WTC11 (cell line): ENCODE results near the gene SPTBN4. TPM values are rescaled to one million over a fixed set of nuclear protein-coding genes. Genes with fewer than 3 reads are reported as not detected.

Experiments used
- ATAC-seq: fragments of 200-7000 bp; cut with Tn5 transposase; 2 replicates; pipeline ENCODE4 v1.10.0; 2021; ENCODE audit warnings: mild to moderate bottlenecking, moderate library complexity
- CTCF ChIA-PET: fragments of 300-600 bp; sonication (Branson Sonifier 250); formaldehyde crosslinking; loops from one replicate; lab custom pipeline; 2021; ENCODE audit warnings: antibody characterized with exemption; lab: Charles Lee
- POLR2A ChIA-PET: fragments of 350-600 bp; sonication (Branson Sonifier 250); formaldehyde crosslinking; loops from one replicate; lab custom pipeline; 2021; ENCODE audit warnings: antibody characterized with exemption; lab: Charles Lee
- DNase-seq: peaks from one replicate; pipeline ENCODE4 v3.0.0; 2021; ENCODE audit warnings: low spot score
- H3K27ac Mint-ChIP-seq: 2 replicates; pipeline ENCODE4 v1.8.0; 2021; ENCODE audit warnings: mixed read lengths
- H3K27me3 Mint-ChIP-seq: 2 replicates; pipeline ENCODE4 v1.8.0; 2021; ENCODE audit warnings: low read depth, mild to moderate bottlenecking, moderate library complexity, mixed read lengths
- H3K36me3 Mint-ChIP-seq: 2 replicates; pipeline ENCODE4 v1.8.0; 2021; ENCODE audit warnings: mixed read lengths
- H3K4me1 Mint-ChIP-seq: 2 replicates; pipeline ENCODE4 v1.8.0; 2022; ENCODE audit warnings: mixed read lengths
- H3K4me3 Mint-ChIP-seq: 2 replicates; pipeline ENCODE4 v1.8.0; 2021; ENCODE audit warnings: mild to moderate bottlenecking, moderate library complexity, mixed read lengths
- H3K9me3 Mint-ChIP-seq: 2 replicates; pipeline ENCODE4 v1.8.0; 2021; ENCODE audit warnings: mixed read lengths
- CREB1 ChIP-seq: sonication (generic); formaldehyde crosslinking; IDR thresholded peaks from 2 replicates; pipeline ENCODE4 v1.8.0; 2023; ENCODE audit warnings: mild to moderate bottlenecking, missing genetic modification reagents
- CREM ChIP-seq: sonication (generic); formaldehyde crosslinking; IDR thresholded peaks from 2 replicates; pipeline ENCODE4 v1.8.1; 2022; ENCODE audit warnings: mild to moderate bottlenecking, missing genetic modification reagents, moderate library complexity
- FOXK1 ChIP-seq: sonication (generic); formaldehyde crosslinking; IDR thresholded peaks from 2 replicates; pipeline ENCODE4 v1.8.0; 2022; ENCODE audit warnings: mild to moderate bottlenecking, moderate library complexity, missing genetic modification reagents
- FOXP4 ChIP-seq: sonication (generic); formaldehyde crosslinking; IDR thresholded peaks from 2 replicates; pipeline ENCODE4 v1.8.0; 2022; ENCODE audit warnings: mild to moderate bottlenecking, missing genetic modification reagents
- GTF2I ChIP-seq: fragments of 250-450 bp; sonication (Bioruptor Pico); conservative IDR thresholded peaks from 2 replicates; pipeline ENCODE4 v1.4.0; 2021; ENCODE audit warnings: mild to moderate bottlenecking
- IRF1 ChIP-seq: sonication (generic); formaldehyde crosslinking; IDR thresholded peaks from 2 replicates; pipeline ENCODE4 v1.8.0; 2023; ENCODE audit warnings: missing genetic modification reagents
- IRF2 ChIP-seq: sonication (generic); formaldehyde crosslinking; IDR thresholded peaks from 2 replicates; pipeline ENCODE4 v1.8.0; 2022; ENCODE audit warnings: low read depth, missing genetic modification reagents, borderline replicate concordance
- SMAD3 ChIP-seq: sonication (generic); formaldehyde crosslinking; IDR thresholded peaks from 2 replicates; pipeline ENCODE4 v1.8.0; 2022; ENCODE audit warnings: missing genetic modification reagents, mild to moderate bottlenecking, borderline replicate concordance
- SOX15 ChIP-seq: fragments of 250-450 bp; sonication (Bioruptor Pico); IDR thresholded peaks from 2 replicates; pipeline ENCODE4 v1.9.0; 2021; ENCODE audit warnings: mild to moderate bottlenecking
- SP1 ChIP-seq: sonication (generic); formaldehyde crosslinking; conservative IDR thresholded peaks from 2 replicates; pipeline ENCODE4 v1.8.1; 2022; ENCODE audit warnings: missing genetic modification reagents
- ZNF121 ChIP-seq: sonication (generic); formaldehyde crosslinking; IDR thresholded peaks from 2 replicates; pipeline ENCODE4 v1.8.0; 2023; ENCODE audit warnings: missing genetic modification reagents
- ZNF138 ChIP-seq: sonication (generic); formaldehyde crosslinking; conservative IDR thresholded peaks from 2 replicates; pipeline ENCODE4 v1.8.1; 2022; ENCODE audit warnings: mild to moderate bottlenecking, moderate library complexity, missing genetic modification reagents
- ZNF281 ChIP-seq: sonication (generic); formaldehyde crosslinking; IDR thresholded peaks from 2 replicates; pipeline ENCODE4 v1.8.0; 2023; ENCODE audit warnings: mild to moderate bottlenecking, missing genetic modification reagents
- ZNF317 ChIP-seq: sonication (generic); formaldehyde crosslinking; IDR thresholded peaks from 2 replicates; pipeline ENCODE4 v1.8.1; 2023; ENCODE audit warnings: low read depth, mild to moderate bottlenecking, moderate library complexity, missing genetic modification reagents, borderline replicate concordance
- ZNF396 ChIP-seq: fragments of 250-450 bp; sonication (Bioruptor Pico); IDR thresholded peaks from 2 replicates; pipeline ENCODE4 v1.8.0; 2021; ENCODE audit warnings: mild to moderate bottlenecking, moderate library complexity, borderline replicate concordance
- ZNF532 ChIP-seq: fragments of 250-450 bp; sonication (Bioruptor Pico); IDR thresholded peaks from 2 replicates; pipeline ENCODE4 v1.9.0; 2021; ENCODE audit warnings: mild to moderate bottlenecking, borderline replicate concordance
- ZNF671 ChIP-seq: fragments of 250-450 bp; sonication (Bioruptor Pico); IDR thresholded peaks from 2 replicates; pipeline ENCODE4 v1.8.0; 2021; ENCODE audit warnings: mild to moderate bottlenecking
- total RNA-seq: library from RNA; stranded (reverse); gene quantifications from 3 replicates; pipeline ENCODE4 v1.2.3, GENCODE V29; 2021

SPTBN4 gene
- total RNA-seq, 1 experiment from 2014 or later = 2.8 TPM

- H3K27me3 Mint-ChIP-seq = peaks cover 35% of the 10 kb centered on the region
- no peak overlapping the region for H3K27ac Mint-ChIP-seq
- CTCF ChIA-PET = interaction anchor here (0.6 to 2.9 kb wide), 24 partner anchors 9 to 224 kb away, joined by 3 to 25 read pairs (median 4); partner anchors contain the start of genes LTBP4 and PRX
- POLR2A ChIA-PET = interaction anchor here (0.6 kb wide), 1 partner anchor 9 kb away, joined by 3 read pairs; no protein-coding TSS in a partner anchor
- H3K4me1 Mint-ChIP-seq = peaks cover 16% of the 10 kb centered on the region
- H3K36me3 Mint-ChIP-seq = no peaks in the 10 kb centered on the region
- TF ChIP-seq ZNF317 = no peak
- TF ChIP-seq FOXK1 (CRISPR knock-in tag) = 0 out of 2 replicates have a peak, but pooled peaks have one; percentile 24
- no peak for TF ChIP-seq ZNF532
- no peak for TF ChIP-seq ZNF121 (CRISPR knock-in tag)
- TF ChIP-seq FOXP4 (CRISPR knock-in tag) = 0 out of 2 replicates have a peak, but pooled peaks have one; percentile 60
- TF ChIP-seq ZNF281 = no peak
- TF ChIP-seq ZNF671 = 0 out of 2 replicates have a peak, but pooled peaks have one; percentile 48
- TF ChIP-seq SP1 (CRISPR knock-in tag) = peak; percentile 68; the same call in 1 of the 2 replicates
- no peak for TF ChIP-seq IRF1 (CRISPR knock-in tag)
- peak; percentile 62 for ATAC-seq
- H3K4me3 Mint-ChIP-seq = peak overlapping the region; percentile 67
- DNase-seq = peak; percentile 81
- peaks cover 8% of the 10 kb centered on the region for H3K9me3 Mint-ChIP-seq
These were observed 63.5 kb downstream of the SPTBN4 start for GRCh38 chr19:40530091-40530901.

- TF ChIP-seq ZNF396 (no peak), ZNF138 (CRISPR knock-in tag) (no peak), GTF2I (CRISPR knock-in tag) (no peak), SOX15 (CRISPR knock-in tag) (no peak), ZNF317 (no peak), IRF2 (CRISPR knock-in tag) (no peak), ZNF281 (no peak), SMAD3 (CRISPR knock-in tag) (no peak), CREB1 (no peak), CREM (CRISPR knock-in tag) (no peak)
- H3K36me3 Mint-ChIP-seq = no peaks in the 10 kb centered on the region
- H3K27ac Mint-ChIP-seq = no peak overlapping the region
- ChIA-PET CTCF (interaction anchor here (0.5 to 2.3 kb wide), 8 partner anchors 8 to 903 kb away, joined by 3 to 14 read pairs (median 5); no protein-coding TSS in a partner anchor), POLR2A (no interaction called here)
- H3K9me3 Mint-ChIP-seq = peaks cover 8% of the 10 kb centered on the region
- no peak for ATAC-seq
- DNase-seq = no peak
- peaks cover 13% of the 10 kb centered on the region for H3K4me1 Mint-ChIP-seq
- peaks cover 15% of the 10 kb centered on the region for H3K27me3 Mint-ChIP-seq
- no peak overlapping the region for H3K4me3 Mint-ChIP-seq
These were observed 66.7 kb downstream of the SPTBN4 start for GRCh38 chr19:40533508-40533907.
